DMS 273 (cell line): ENCODE measurements around the gene C2orf74.

Experiments used
- DNase-seq: peaks from one replicate; lab custom pipeline; 2025; ENCODE audit not compliant: unreplicated experiment; lab: John Stamatoyannopoulos, UW

Gene C2orf74

GRCh38 chr2:61210332-61210981 is 48.5 kb downstream of the C2orf74 start:
- no peak for DNase-seq

GRCh38 chr2:61214171-61214570 is 52.2 kb downstream of the C2orf74 start:
- no peak for DNase-seq
